HepG2 (cell line): ENCODE measurements around the gene UBE2G2. TPM values are rescaled to one million over a fixed set of nuclear protein-coding genes. Genes with fewer than 3 reads are reported as not detected.
A peak's percentile ranks its signal among the peaks of the same experiment; 100 is the strongest.

Experiments
- ATAC-seq: fragments of 200-7000 bp; cut with Tn5 transposase; 3 replicates; pipeline ENCODE4 v1.9.1; 2020; ENCODE audit warnings: mild to moderate bottlenecking, moderate library complexity
- BruUV-seq: library from RNA; stranded (reverse); fragments of 400-500 nt; replicated peaks from 2 replicates; lab custom pipeline; 2021; lab: Mats Ljungman, UMichigan
- CTCF ChIA-PET: fragments of 300-600 bp; formaldehyde crosslinking; extraction: SDS; loops from one replicate; lab custom pipeline; 2021; ENCODE audit warnings: low total read pairs, inconsistent platforms, low intra/inter-chr PET ratio; lab: Yijun Ruan, JAX
- POLR2A ChIA-PET: fragments of 350-600 bp; sonication (Branson Sonifier 250); formaldehyde crosslinking; loops from one replicate; lab custom pipeline; 2020; ENCODE audit warnings: antibody characterized with exemption, inconsistent platforms; lab: Yijun Ruan, JAX
- DNase-seq: peaks from one replicate; pipeline ENCODE4 v3.0.0-alpha.2; 2015; ENCODE audit warnings: low spot score
- FAIRE-seq: peaks from 3 replicates; lab custom pipeline; 2011; peaks lifted over from hg19 to GRCh38; lab: Jason Lieb, UNC
- H2AFZ ChIP-seq: one replicate; pipeline ENCODE4 v1.6.1; 2011; ENCODE audit warnings: low read length, inconsistent platforms
- H3K27ac ChIP-seq: fragments of 300-600 bp; 3 replicates; pipeline ENCODE4 v1.8.0; 2011; ENCODE audit warnings: mixed run types, mild to moderate bottlenecking, mixed read lengths, low read length, inconsistent platforms; ENCODE audit not compliant: insufficient read depth; ENCODE audit errors: extremely low read length
- H3K27me3 ChIP-seq, 2 experiments: fragments of 200-600 bp in 1 of 2; 2 replicates in 1 of 2; 3 replicates in 1 of 2; pipeline versions ENCODE4 v1.6.0 to v1.8.0; 2011; ENCODE audit warnings: low read length in 2 of 2, mild to moderate bottlenecking in 2 of 2, moderate library complexity in 2 of 2, inconsistent platforms in 1 of 2; ENCODE audit not compliant: insufficient read depth in 2 of 2, control insufficient read depth in 1 of 2
- H3K36me3 ChIP-seq, 2 experiments: fragments of 200-600 bp in 1 of 2; replicated peaks in 1 of 2; 2 replicates in 1 of 2; 3 replicates in 1 of 2; pipeline versions ENCODE4 v1.5.1 to v1.8.0; 2011; ENCODE audit warnings: low read length in 2 of 2, inconsistent platforms in 1 of 2; ENCODE audit not compliant: insufficient read depth in 2 of 2, control insufficient read depth in 1 of 2
- H3K4me1 ChIP-seq: 2 replicates; pipeline ENCODE4 v1.5.1; 2012; ENCODE audit warnings: low read length, inconsistent platforms; ENCODE audit not compliant: insufficient read depth
- H3K4me2 ChIP-seq: 2 replicates; pipeline ENCODE4 v1.6.0; 2011; ENCODE audit warnings: low read depth, low read length, inconsistent platforms
- H3K4me3 ChIP-seq, 3 experiments: fragments of 200-600 bp in 1 of 3; sonication (generic), shearing (Covaris generic) in 1 of 3; replicated peaks in 1 of 3; 2 replicates each; pipeline ENCODE4 v1.5.1; 2011 to 2016; ENCODE audit warnings: low read length in 3 of 3, inconsistent platforms in 2 of 3, low read depth in 2 of 3, mild to moderate bottlenecking in 2 of 3, control low read depth in 1 of 3, mixed read lengths in 1 of 3; ENCODE audit not compliant: insufficient read depth in 1 of 3
- H3K79me2 ChIP-seq: one replicate; pipeline ENCODE4 v1.6.1; 2011; ENCODE audit warnings: low read length, inconsistent platforms; ENCODE audit not compliant: insufficient read depth
- H3K9ac ChIP-seq: 2 replicates; pipeline ENCODE4 v1.6.0; 2011; ENCODE audit warnings: mild to moderate bottlenecking, low read depth, low read length, inconsistent platforms; ENCODE audit not compliant: insufficient read depth
- H3K9me3 ChIP-seq: 2 replicates; pipeline ENCODE4 v1.5.1; 2012; ENCODE audit warnings: mild to moderate bottlenecking, low read length
- H4K20me1 ChIP-seq: 2 replicates; pipeline ENCODE4 v1.6.0; 2011; ENCODE audit warnings: inconsistent platforms, mild to moderate bottlenecking, low read length, moderate library complexity; ENCODE audit not compliant: insufficient read depth
- AGO2 ChIP-seq: fragments of 200-400 bp; formaldehyde crosslinking; optimal IDR thresholded peaks from 2 replicates; pipeline ENCODE3; 2017; ENCODE audit warnings: mild to moderate bottlenecking, low read depth, low read length, moderate library complexity
- ARNT ChIP-seq: fragments of 450-650 bp; IDR thresholded peaks from 2 replicates; pipeline ENCODE4 v1.6.1; 2017
- CHCHD3 ChIP-seq: sonication (generic); formaldehyde crosslinking; IDR thresholded peaks from 2 replicates; pipeline ENCODE4 v1.8.0; 2022; ENCODE audit warnings: mild to moderate bottlenecking, missing genetic modification reagents, moderate library complexity
- DNMT3B ChIP-seq: conservative IDR thresholded peaks from 2 replicates; pipeline ENCODE4 v1.6.1; 2016; ENCODE audit warnings: missing biosample characterization, control low read depth
- MXI1 ChIP-seq: IDR thresholded peaks from 3 replicates; pipeline ENCODE4 v1.6.1; 2012; ENCODE audit warnings: low read depth, low read length, inconsistent platforms, borderline replicate concordance
- NCOA1 ChIP-seq: sonication (generic); formaldehyde crosslinking; IDR thresholded peaks from 2 replicates; pipeline ENCODE4 v1.9.0; 2021; ENCODE audit warnings: missing genetic modification reagents
- NR2F2 ChIP-seq: IDR thresholded peaks from 2 replicates; pipeline ENCODE4 v1.6.1; 2012; ENCODE audit warnings: low read depth, inconsistent platforms, borderline replicate concordance
- PATZ1 ChIP-seq: sonication (generic); formaldehyde crosslinking; IDR thresholded peaks from 2 replicates; pipeline ENCODE4 v1.4.0; 2020; ENCODE audit warnings: missing genetic modification reagents
- RBFOX2 ChIP-seq: fragments of 200-400 bp; formaldehyde crosslinking; IDR thresholded peaks from 2 replicates; pipeline ENCODE4 v1.6.1; 2017; ENCODE audit warnings: low read depth, mild to moderate bottlenecking, low read length
- SNAPC4 ChIP-seq: sonication (generic); formaldehyde crosslinking; IDR thresholded peaks from 2 replicates; pipeline ENCODE4 v1.4.0; 2020; ENCODE audit warnings: mild to moderate bottlenecking, missing genetic modification reagents
- SP4 ChIP-seq: sonication (generic); formaldehyde crosslinking; IDR thresholded peaks from 2 replicates; pipeline ENCODE4 v1.8.1; 2023; ENCODE audit warnings: mild to moderate bottlenecking, missing genetic modification reagents
- XRCC5 ChIP-seq: fragments of 200-400 bp; formaldehyde crosslinking; optimal IDR thresholded peaks from 2 replicates; pipeline ENCODE3; 2017; ENCODE audit warnings: mild to moderate bottlenecking, low read length
- ZNF230 ChIP-seq: sonication (generic); formaldehyde crosslinking; IDR thresholded peaks from 2 replicates; pipeline ENCODE4 v1.4.0; 2020; ENCODE audit warnings: mild to moderate bottlenecking, missing genetic modification reagents
- ZNF234 ChIP-seq: sonication (generic); formaldehyde crosslinking; conservative IDR thresholded peaks from 2 replicates; pipeline ENCODE4 v1.5.1; 2020; ENCODE audit warnings: mild to moderate bottlenecking, missing genetic modification reagents
- ZNF672 ChIP-seq: sonication (generic); formaldehyde crosslinking; IDR thresholded peaks from 2 replicates; pipeline ENCODE4 v1.8.1; 2022; ENCODE audit warnings: missing genetic modification reagents
- ZNF800 ChIP-seq: sonication (generic); formaldehyde crosslinking; IDR thresholded peaks from 2 replicates; pipeline ENCODE4 v1.4.0; 2020; ENCODE audit warnings: missing genetic modification reagents
- ZSCAN21 ChIP-seq: sonication (generic); formaldehyde crosslinking; IDR thresholded peaks from 2 replicates; pipeline ENCODE4 v1.8.0; 2022; ENCODE audit warnings: mild to moderate bottlenecking, missing genetic modification reagents, moderate library complexity, borderline replicate concordance
- WGBS: methylation state at CpG from one replicate; pipeline ENCODE4 v1.1.6; 2017; ENCODE audit warnings: low lambda C conversion rate; 5-methylcytosine and 5-hydroxymethylcytosine counted together
- in situ Hi-C: cut with HindIII; loops from 2 replicates; pipeline ENCODE4 v1.10.0; 2017; ENCODE audit warnings: low pct_unique_long_range_greater_than_20kb; ENCODE audit not compliant: extremely low pct_ligation_motif_present
- intact Hi-C: fragments of 100-400 bp; cut with micrococcal nuclease; formaldehyde crosslinking; loops from one replicate; pipeline ENCODE4 v1.10.0; 2022; ENCODE audit not compliant: unreplicated experiment
- polyA plus RNA-seq, 8 experiments: library from polyadenylated mRNA; depleted of rRNA in 3 of 8; stranded (reverse) in 7 of 8; unstranded in 1 of 8; fragments of >200 nt; fragmentation: Illumina TruSeq in 4 of 8; extraction: Trizol in 4 of 8; gene quantifications; 2 replicates each; pipeline versions ENCODE4 v1.2.1 to v1.2.3, GENCODE V29; 2011 to 2016; ENCODE audit warnings: low read depth in 4 of 8, missing spikeins in 1 of 8, mixed read lengths in 1 of 8; ENCODE audit not compliant: insufficient read depth in 1 of 8
- total RNA-seq, 5 experiments: library from RNA; depleted of rRNA; stranded (reverse); fragments of >200 nt; fragmentation: Illumina TruSeq; extraction: Trizol; gene quantifications; 2 replicates each; pipeline ENCODE4 v1.2.3, GENCODE V29; 2016; ENCODE audit warnings: low read depth in 1 of 5

Gene UBE2G2
- total and polyA plus RNA-seq, 2 of the 13 experiments (the other 11 are each of a cell fraction or from before 2014, with no cell fraction given), result 55.4 to 92.0 TPM

- peak; percentile 45 for ATAC-seq
- intact Hi-C loops, result loop anchor here (1.0 kb wide), 1 partner anchor 15 kb away; no protein-coding TSS in a partner anchor
- H2AFZ ChIP-seq, result no peak overlapping the region
- peak overlapping the region; percentile 81 for H3K9ac ChIP-seq
- H3K36me3 ChIP-seq, result peaks cover 5 to 18% of the 10 kb centered on the region in 2 experiments; a peak in 4 of 5 replicates
- BruUV-seq, result no TSS peak
- DNase-seq, result peak; percentile 27
- peaks cover 8% of the 10 kb centered on the region for H3K9me3 ChIP-seq
- H3K79me2 ChIP-seq, result peaks cover 43% of the 10 kb centered on the region
- WGBS, result 100% methylated on average over 2 of the region's 43 CpGs
- peak overlapping the region; percentile 71 for H3K27ac ChIP-seq
- CTCF ChIA-PET, result no interaction called here
- FAIRE-seq, result no peak
- in situ Hi-C loops, result no loop called here
- H3K4me3 ChIP-seq, result peak overlapping the region; percentile 68 to 88 (median 72); a peak in 5 of 6 replicates
- H3K27me3 ChIP-seq, result no peaks in the 10 kb centered on the region
- H3K4me1 ChIP-seq, result peaks cover 34% of the 10 kb centered on the region
- POLR2A ChIA-PET, result interaction anchor here (0.9 to 1.2 kb wide), 6 partner anchors 13 to 56 kb away, joined by 3 to 7 read pairs (median 6); partner anchors contain the start of genes PTTG1IP and UBE2G2
- H3K4me2 ChIP-seq, result peak overlapping the region; percentile 80
- H4K20me1 ChIP-seq, result peaks cover 9% of the 10 kb centered on the region; the same call in 1 of the 2 replicates
- TF ChIP-seq ZSCAN21 (no peak), DNMT3B (CRISPR knock-in tag) (no peak), SP4 (CRISPR knock-in tag) (peak; percentile 37; the same call in 1 of the 2 replicates), XRCC5 (peak; percentile 20), ZNF800 (CRISPR knock-in tag) (no peak), CHCHD3 (CRISPR knock-in tag) (0 out of 2 replicates have a peak, but pooled peaks have one; percentile 38), RBFOX2 (peak; percentile 52), ZNF672 (no peak), ARNT (no peak), PATZ1 (CRISPR knock-in tag) (peak; percentile 76), NR2F2 (no peak), NCOA1 (CRISPR knock-in tag) (no peak), AGO2 (peak; percentile 64), ZNF230 (CRISPR knock-in tag) (no peak), ZNF234 (CRISPR knock-in tag) (no peak), SNAPC4 (CRISPR knock-in tag) (no peak), MXI1 (peak; percentile 32; the same call in 1 of the 3 replicates)
These were observed 15.9 kb upstream of the UBE2G2 start for GRCh38 chr21:44817506-44817880.
